AG04449 (cell line): Measurements from ENCODE around the gene RAB2B.

Experiments used
- CTCF ChIA-PET: fragments of 350-600 bp; formaldehyde crosslinking; extraction: SDS; loops from one replicate; lab custom pipeline; 2021; ENCODE audit warnings: antibody characterized with exemption; lab: Yijun Ruan, JAX
- POLR2A ChIA-PET: fragments of 400-600, 350-600 bp; formaldehyde crosslinking; extraction: SDS; loops from one replicate; lab custom pipeline; 2020; ENCODE audit warnings: antibody characterized with exemption, inconsistent platforms; lab: Yijun Ruan, JAX
- DNase-seq: peaks from one replicate; pipeline ENCODE4 v3.0.0-alpha.2; 2010; ENCODE audit warnings: low read depth, low spot score
- H3K4me3 ChIP-seq: 2 replicates; pipeline ENCODE4 v1.5.1; 2011; ENCODE audit warnings: low read depth, mild to moderate bottlenecking, control low read depth, low read length
- CTCF ChIP-seq: IDR thresholded peaks from one replicate; pipeline ENCODE4 v1.5.1; 2011; ENCODE audit warnings: mild to moderate bottlenecking, moderate library complexity, low read length, control low read depth, inconsistent platforms; ENCODE audit not compliant: insufficient read depth; ENCODE audit errors: missing control alignments

The RAB2B gene

GRCh38 chr14:21509432-21510143, 32.8 kb upstream of the RAB2B start:
- peak overlapping the region; percentile 98 for H3K4me3 ChIP-seq
- ChIA-PET POLR2A (no interaction called here), CTCF (interaction anchor here (1.3 to 3.3 kb wide), 2 partner anchors 11 to 14 kb away, joined by 5 to 39 read pairs; no protein-coding TSS in a partner anchor)
- no peak for TF ChIP-seq CTCF
- DNase-seq = no peak

- CTCF ChIA-PET = no interaction called here
- no peak for DNase-seq
- TF ChIP-seq CTCF = no peak
- POLR2A ChIA-PET = no interaction called here
- H3K4me3 ChIP-seq = no peak overlapping the region
Observed at GRCh38 chr14:21506557-21506956, 29.8 kb upstream of the RAB2B start.

- no peak overlapping the region for H3K4me3 ChIP-seq
- DNase-seq = no peak
- ChIA-PET POLR2A (no interaction called here), CTCF (interaction anchor here (1.0 to 1.3 kb wide), 3 partner anchors 17 to 28 kb away, joined by 3 read pairs; partner anchors contain the start of genes RAB2B and TOX4)
- no peak for TF ChIP-seq CTCF
Observed at GRCh38 chr14:21505012-21505553, 28.3 kb upstream of the RAB2B start.

- ChIA-PET POLR2A (no interaction called here), CTCF (interaction anchor here (2.3 to 3.3 kb wide), 2 partner anchors 26 to 53 kb away, joined by 8 to 11 read pairs; partner anchors contain the start of gene TOX4)
- H3K4me3 ChIP-seq = no peak overlapping the region
- DNase-seq = no peak
- TF ChIP-seq CTCF = no peak
Observed at GRCh38 chr14:21503376-21503775, 26.6 kb upstream of the RAB2B start.

- ChIA-PET CTCF (interaction anchor here (1.3 to 3.3 kb wide), 6 partner anchors 10 to 55 kb away, joined by 4 to 11 read pairs (median 9); partner anchors contain the start of genes CHD8, METTL3 and TOX4), POLR2A (interaction anchor here (1.2 kb wide), 1 partner anchor 25 kb away, joined by 5 read pairs; the partner anchor contains the start of gene SALL2)
- no peak for DNase-seq
- no peak overlapping the region for H3K4me3 ChIP-seq
- no peak for TF ChIP-seq CTCF
Observed at GRCh38 chr14:21501568-21501967, 24.8 kb upstream of the RAB2B start.
